Right ventricle myocardium superior (tissue), 1 donor: ENCODE data around the gene GADD45B. TPM values are rescaled to one million over a fixed set of nuclear protein-coding genes. Genes with fewer than 3 reads are reported as not detected.
A peak's percentile ranks its signal among the peaks of the same experiment; 100 is the strongest.

ENCODE experiments used
- ATAC-seq: fragments of 200-7000 bp; cut with Tn5 transposase; one replicate; pipeline ENCODE4 v1.9.1; 2020; ENCODE audit warnings: mild to moderate bottlenecking; ENCODE audit not compliant: poor library complexity
- DNase-seq: peaks from one replicate; pipeline ENCODE4 v3.0.0-alpha.2; 2020
- intact Hi-C: fragments of 100-400 bp; cut with DNase I; formaldehyde crosslinking; loops from one replicate; pipeline ENCODE4 v1.11.2; 2022
- microRNA-seq: library from miRNA; unstranded; fragments of <30 nt; microRNA quantifications from one replicate; pipeline ENCODE4 v1.2.0, GENCODE V29; 2020
- total RNA-seq: library from RNA; stranded (reverse); fragmentation: NEBNext Ultra II Directional; extraction: Animal tissue kit (Norgen Biotek cat#: 25700); gene quantifications from one replicate; pipeline ENCODE4 v1.2.1, GENCODE V29; 2021
- donor health status: DM: no; HTN: yes; CAD: no; lungs with severe emphysema.

The GADD45B gene
- total RNA-seq, 1 donor from 2014 or later = 42.1 TPM

DNA sequence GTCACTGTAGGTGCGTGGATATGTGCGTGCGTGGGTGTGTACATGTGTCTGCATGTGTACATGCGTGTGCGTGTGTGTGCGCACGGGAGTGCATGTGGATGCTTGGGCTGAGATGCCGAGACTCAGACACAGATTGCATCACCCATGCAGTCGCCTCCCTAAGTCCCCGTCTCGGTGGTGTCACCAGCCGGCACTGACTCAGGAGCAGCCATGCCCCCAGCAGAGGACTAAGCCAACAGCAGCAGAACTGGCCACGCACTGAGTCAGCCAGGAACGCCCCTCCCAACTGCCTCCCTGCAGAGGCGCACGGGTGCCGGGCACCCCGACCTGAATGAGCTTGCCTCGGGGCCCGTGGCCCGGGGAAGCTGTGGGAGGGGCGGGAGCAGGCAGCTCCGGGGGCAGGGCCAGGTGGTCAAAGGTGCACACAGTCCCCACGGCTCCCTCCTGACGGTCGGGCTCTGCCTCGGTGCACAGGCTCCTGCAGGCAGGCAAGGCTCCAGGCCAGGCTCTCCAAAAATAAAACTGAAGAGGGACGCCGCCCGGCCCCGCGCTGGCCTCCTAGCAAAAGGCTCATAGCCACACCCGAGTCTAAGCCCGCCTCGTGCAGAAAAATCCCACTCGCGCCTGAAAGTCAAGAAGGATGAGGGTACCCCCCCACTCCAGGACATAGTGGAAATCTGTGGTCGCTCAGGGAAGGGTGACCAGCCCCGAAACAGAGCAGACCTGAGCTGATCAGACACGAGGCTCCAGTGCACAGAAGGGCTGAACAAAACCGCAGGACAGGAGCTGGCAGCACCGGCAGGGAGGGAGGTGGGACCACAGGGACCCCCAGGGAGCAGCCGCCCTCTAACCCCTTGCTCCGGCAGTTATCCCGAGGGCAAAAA, 49.2 kb downstream of the GADD45B start:
- peak; percentile 59 for DNase-seq
- intact Hi-C loops = no loop called here
- peak; percentile 82 for ATAC-seq

DNA sequence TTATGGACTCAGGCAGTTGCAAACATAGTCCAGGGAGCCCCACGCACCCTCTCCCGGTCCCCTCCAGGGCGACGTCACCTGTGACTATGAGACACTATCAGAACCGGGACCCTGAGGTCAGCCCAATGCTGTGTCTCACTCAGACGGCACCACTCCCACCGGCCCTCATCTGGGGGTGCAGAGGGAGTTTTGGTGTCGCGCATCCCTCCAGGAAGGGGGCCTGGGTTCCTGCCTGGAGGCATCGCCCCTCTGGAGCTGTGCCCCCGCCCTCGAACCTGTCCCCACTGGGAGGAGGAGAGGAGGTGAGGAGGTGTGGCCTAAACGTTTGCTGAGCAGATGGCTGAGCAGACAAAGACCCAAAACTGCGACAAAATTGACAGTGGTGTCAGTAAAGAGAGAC, 51.2 kb downstream of the GADD45B start:
- no peak for ATAC-seq
- no peak for DNase-seq
- intact Hi-C loops = no loop called here

DNA sequence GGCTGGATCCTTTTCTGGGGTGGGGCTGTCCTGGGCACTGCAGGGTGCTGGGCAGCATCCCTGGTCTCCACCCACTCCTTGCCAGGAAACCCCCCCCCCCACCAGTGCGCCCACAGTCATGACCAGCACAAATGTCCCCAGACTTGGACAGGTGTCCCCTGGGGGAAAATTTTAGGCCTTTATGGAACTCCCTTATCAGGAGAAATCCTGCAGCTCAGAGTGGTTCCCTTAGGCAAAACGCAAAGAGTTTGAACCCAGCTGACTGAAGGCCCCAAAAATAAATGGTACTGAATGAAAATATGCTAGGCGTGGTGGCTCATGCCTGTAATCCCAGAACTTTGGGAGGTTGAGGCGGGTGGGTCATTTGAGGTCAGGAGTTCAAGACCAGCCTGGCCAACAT, 51.8 kb downstream of the GADD45B start:
- no peak for ATAC-seq
- intact Hi-C loops = no loop called here
- DNase-seq = no peak

Small RNA genes lying within 50 kb of the gene (microRNA-seq; reads per million reads assigned to microRNA genes)
- not detected for gene MIR7108

Other genes with a start within 250 kb of the GADD45B start
- gene PLEKHJ1, start 239.8 kb upstream of the GADD45B start, total RNA-seq = 59.6 TPM
- gene SF3A2, start 239.3 kb upstream of the GADD45B start, total RNA-seq = 30.0 TPM
- gene AMH, start 226.8 kb upstream of the GADD45B start, total RNA-seq = 0.24 TPM
- 0.35 TPM for gene JSRP1, start 219.7 kb upstream of the GADD45B start, total RNA-seq
- 0.70 TPM for gene PEAK3, start 194.0 kb upstream of the GADD45B start, total RNA-seq
- gene LINGO3, start 168.0 kb upstream of the GADD45B start, total RNA-seq = not detected
- 37.3 TPM for gene LSM7, start 147.5 kb upstream of the GADD45B start, total RNA-seq
- gene SPPL2B, start 147.4 kb upstream of the GADD45B start, total RNA-seq = 23.9 TPM
- gene TMPRSS9, start 115.9 kb upstream of the GADD45B start, total RNA-seq = not detected
- 96.6 TPM for gene TIMM13, start 48.5 kb upstream of the GADD45B start, total RNA-seq
- 13.9 TPM for gene LMNB2, start 19.2 kb upstream of the GADD45B start, total RNA-seq
- gene GNG7, start 226.6 kb downstream of the GADD45B start, total RNA-seq = 35.2 TPM
- gene DIRAS1, start 245.2 kb downstream of the GADD45B start, total RNA-seq = 216 TPM